GM12878 (cell line): ENCODE results near the gene SUGCT. TPM values are rescaled to one million over a fixed set of nuclear protein-coding genes. Genes with fewer than 3 reads are reported as not detected.

Source experiments
- CEBPB ChIP-seq, 2 experiments: fragments of 150-350 bp in 1 of 2; IDR thresholded peaks; 2 replicates each; pipeline ENCODE4 v1.6.1; 2012 to 2014; ENCODE audit warnings: low read depth in 2 of 2, low read length in 2 of 2, borderline replicate concordance in 1 of 2, inconsistent platforms in 1 of 2
- CREM ChIP-seq: IDR thresholded peaks from 2 replicates; pipeline ENCODE4 v1.6.1; 2014; ENCODE audit warnings: antibody characterized with exemption, low read depth
- HDGF ChIP-seq: fragments of 450-650 bp; IDR thresholded peaks from 2 replicates; pipeline ENCODE4 v1.6.1; 2016; ENCODE audit warnings: antibody characterized with exemption
- IKZF1 ChIP-seq: fragments of 450-650 bp; conservative IDR thresholded peaks from 2 replicates; pipeline ENCODE4 v1.6.1; 2017; ENCODE audit warnings: antibody characterized with exemption, mild to moderate bottlenecking
- LARP7 ChIP-seq: fragments of 450-650 bp; IDR thresholded peaks from 2 replicates; pipeline ENCODE4 v1.6.1; 2017; ENCODE audit warnings: mild to moderate bottlenecking
- MYC ChIP-seq: IDR thresholded peaks from 2 replicates; pipeline ENCODE4 v1.6.1; 2011; ENCODE audit warnings: mild to moderate bottlenecking, low read length, moderate library complexity, inconsistent platforms; ENCODE audit not compliant: insufficient read depth, insufficient replicate concordance, insufficient read length, severe bottlenecking
- NBN ChIP-seq: fragments of 450-650 bp; IDR thresholded peaks from 2 replicates; pipeline ENCODE4 v1.6.1; 2016
- NFXL1 ChIP-seq: fragments of 450-650 bp; IDR thresholded peaks from 2 replicates; pipeline ENCODE4 v1.6.1; 2017; ENCODE audit warnings: antibody characterized with exemption, mild to moderate bottlenecking, borderline replicate concordance
- NFYB ChIP-seq: IDR thresholded peaks from 2 replicates; pipeline ENCODE4 v1.6.1; 2011; ENCODE audit warnings: low read depth, mild to moderate bottlenecking, low read length, improper control_type of control experiment, moderate library complexity; ENCODE audit not compliant: insufficient read depth
- PML ChIP-seq: IDR thresholded peaks from 2 replicates; pipeline ENCODE4 v1.6.1; 2012; ENCODE audit warnings: low read length, inconsistent platforms
- RAD51 ChIP-seq: fragments of 450-650 bp; IDR thresholded peaks from 2 replicates; pipeline ENCODE4 v1.6.1; 2016; ENCODE audit warnings: moderate library complexity, mild to moderate bottlenecking, inconsistent platforms
- RUNX3 ChIP-seq: IDR thresholded peaks from 2 replicates; pipeline ENCODE4 v1.6.1; 2012; ENCODE audit warnings: low read length, inconsistent platforms
- SIN3A ChIP-seq: IDR thresholded peaks from 2 replicates; pipeline ENCODE4 v1.6.1; 2012; ENCODE audit warnings: low read depth, low read length, improper control_type of control experiment
- SPI1 ChIP-seq: IDR thresholded peaks from 2 replicates; pipeline ENCODE4 v1.6.1; 2011; ENCODE audit warnings: low read depth, mild to moderate bottlenecking, low read length, moderate library complexity, borderline replicate concordance; ENCODE audit not compliant: insufficient read depth
- SRF ChIP-seq, 2 experiments: IDR thresholded peaks; 2 replicates each; pipeline ENCODE4 v1.6.1; 2011; ENCODE audit warnings: low read depth in 2 of 2, low read length in 2 of 2, mild to moderate bottlenecking in 1 of 2, moderate library complexity in 1 of 2
- TAF1 ChIP-seq: IDR thresholded peaks from 2 replicates; pipeline ENCODE4 v1.6.1; 2011; ENCODE audit warnings: mild to moderate bottlenecking, low read depth, low read length, borderline replicate concordance
- WRNIP1 ChIP-seq: IDR thresholded peaks from 2 replicates; pipeline ENCODE4 v1.6.1; 2011; ENCODE audit warnings: low read depth, low read length, improper control_type of control experiment, borderline replicate concordance
- polyA plus RNA-seq, 11 experiments: library from polyadenylated mRNA; depleted of rRNA in 4 of 11; unstranded in 6 of 11; stranded (reverse) in 5 of 11; fragments of >200 nt; fragmentation: Nextera tagmentation in 4 of 11; fragmentation: Illumina TruSeq in 1 of 11; extraction: Ambion mirVana in 4 of 11; extraction: Trizol in 1 of 11; gene quantifications; 1 replicate in 1 of 11; 2 replicates in 10 of 11; pipeline versions ENCODE4 v1.2.1 to v1.2.3, GENCODE V29; 2011 to 2016; ENCODE audit warnings: inconsistent platforms in 2 of 11, missing spikeins in 2 of 11, low read depth in 1 of 11
- total RNA-seq, 4 experiments: library from RNA; depleted of rRNA in 3 of 4; stranded (reverse); fragments of >200 nt in 3 of 4; fragmentation: Illumina TruSeq in 1 of 4; extraction: Trizol in 1 of 4; gene quantifications; 2 replicates each; pipeline versions ENCODE4 v1.2.1 to v1.2.3, GENCODE V29; 2013 to 2021
- TF ChIP-seq, protein P1 (sequence below): fragments of 450-650 bp; IDR thresholded peaks from 2 replicates; pipeline ENCODE4 v1.6.1; 2017; ENCODE audit warnings: mild to moderate bottlenecking
- TF ChIP-seq, protein P2 (sequence below): fragments of 450-650 bp; IDR thresholded peaks from 2 replicates; pipeline ENCODE4 v1.6.1; 2017; ENCODE audit warnings: mild to moderate bottlenecking, low read depth, inconsistent platforms; ENCODE audit not compliant: poor library complexity, severe bottlenecking
- TF ChIP-seq, protein P3 (sequence below): fragments of 150-350 bp; IDR thresholded peaks from 2 replicates; pipeline ENCODE4 v1.6.1; 2016; ENCODE audit warnings: low read depth, low read length
- TF ChIP-seq, protein P4 (sequence below): IDR thresholded peaks from 2 replicates; pipeline ENCODE4 v1.6.1; 2011; ENCODE audit warnings: mild to moderate bottlenecking, low read depth, low read length, moderate library complexity; ENCODE audit not compliant: insufficient replicate concordance

The SUGCT gene
- total and polyA plus RNA-seq, 10 of the 15 experiments (the other 5 are each of a cell fraction or from before 2014, with no cell fraction given) = 0.08 to 1.2 (median 0.67) TPM; not detected in 1

DNA sequence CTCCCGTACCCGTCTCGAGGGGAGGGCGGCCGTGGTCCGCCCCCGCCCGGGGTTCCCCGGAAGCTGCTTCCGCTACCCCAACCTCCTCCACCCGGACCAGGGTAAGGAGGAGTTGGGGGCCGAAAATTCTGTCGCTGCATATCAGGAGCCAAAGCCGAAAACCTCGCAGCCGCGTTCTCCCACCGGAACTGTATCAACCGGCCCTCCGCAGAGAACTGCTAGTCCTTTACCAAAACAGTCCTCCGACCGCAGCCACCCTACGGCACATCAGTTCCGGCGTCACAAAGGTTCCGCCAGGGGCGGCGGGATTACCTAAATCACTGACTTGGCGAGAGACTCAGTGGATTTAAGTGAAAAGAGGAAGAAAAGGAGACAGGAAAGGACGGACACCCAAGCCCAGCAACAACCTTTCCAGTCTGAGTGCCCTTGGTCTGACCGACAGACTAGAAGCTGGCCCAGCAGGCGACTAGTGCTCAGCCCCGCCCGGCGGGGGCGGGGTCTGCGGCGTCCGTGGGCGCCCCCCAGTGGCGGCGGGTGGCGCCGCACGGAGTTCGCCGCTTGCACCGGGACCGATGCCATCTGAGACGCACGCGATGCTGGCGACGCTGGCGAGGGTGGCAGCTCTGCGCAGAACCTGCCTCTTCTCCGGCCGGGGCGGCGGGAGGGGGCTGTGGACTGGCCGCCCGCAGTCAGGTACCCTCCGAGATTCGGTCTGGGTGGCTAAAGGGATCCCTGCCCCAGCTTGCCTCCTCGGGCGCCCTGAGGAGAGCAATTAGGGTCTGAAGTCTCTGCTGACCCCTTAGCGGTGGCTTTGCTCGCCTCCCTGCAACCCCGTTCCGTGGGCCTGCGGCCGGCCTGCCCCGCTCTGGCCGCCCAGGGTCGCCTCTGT lies at the start of gene SUGCT, which contains the start of gene MPLKIP (continued):
- TF ChIP-seq, protein P1, sequence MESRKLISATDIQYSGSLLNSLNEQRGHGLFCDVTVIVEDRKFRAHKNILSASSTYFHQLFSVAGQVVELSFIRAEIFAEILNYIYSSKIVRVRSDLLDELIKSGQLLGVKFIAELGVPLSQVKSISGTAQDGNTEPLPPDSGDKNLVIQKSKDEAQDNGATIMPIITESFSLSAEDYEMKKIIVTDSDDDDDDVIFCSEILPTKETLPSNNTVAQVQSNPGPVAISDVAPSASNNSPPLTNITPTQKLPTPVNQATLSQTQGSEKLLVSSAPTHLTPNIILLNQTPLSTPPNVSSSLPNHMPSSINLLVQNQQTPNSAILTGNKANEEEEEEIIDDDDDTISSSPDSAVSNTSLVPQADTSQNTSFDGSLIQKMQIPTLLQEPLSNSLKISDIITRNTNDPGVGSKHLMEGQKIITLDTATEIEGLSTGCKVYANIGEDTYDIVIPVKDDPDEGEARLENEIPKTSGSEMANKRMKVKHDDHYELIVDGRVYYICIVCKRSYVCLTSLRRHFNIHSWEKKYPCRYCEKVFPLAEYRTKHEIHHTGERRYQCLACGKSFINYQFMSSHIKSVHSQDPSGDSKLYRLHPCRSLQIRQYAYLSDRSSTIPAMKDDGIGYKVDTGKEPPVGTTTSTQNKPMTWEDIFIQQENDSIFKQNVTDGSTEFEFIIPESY = no peak
- TF ChIP-seq NBN = peak; percentile 79; the same call in 1 of the 2 replicates
- no peak for TF ChIP-seq RAD51
- peak; percentile 99 for TF ChIP-seq RUNX3
- peak; percentile 76 for TF ChIP-seq IKZF1
- no peak for TF ChIP-seq HDGF
- TF ChIP-seq MYC = no peak
- TF ChIP-seq LARP7 = peak; percentile 64; the same call in 1 of the 2 replicates
- peak in 1 of 2 experiments; percentile 88; a peak in 3 of 4 replicates for TF ChIP-seq SRF (IDR thresholded peaks at IDR 0.05; ENCODE audit: low read depth in 2 of 2, low read length in 2 of 2)
- TF ChIP-seq NFYB = no peak
- no peak for TF ChIP-seq NFXL1
- peak; percentile 90 for TF ChIP-seq CREM
- no peak for TF ChIP-seq SPI1
- TF ChIP-seq CEBPB (IDR thresholded peaks at IDR 0.05; ENCODE audit: borderline replicate concordance in 1 of 2, low read depth in 2 of 2, low read length in 2 of 2) = no peak
- TF ChIP-seq WRNIP1 = peak; percentile 76; the same call in 1 of the 2 replicates
- TF ChIP-seq PML = peak; percentile 82; the same call in 1 of the 2 replicates
- TF ChIP-seq, protein P2, sequence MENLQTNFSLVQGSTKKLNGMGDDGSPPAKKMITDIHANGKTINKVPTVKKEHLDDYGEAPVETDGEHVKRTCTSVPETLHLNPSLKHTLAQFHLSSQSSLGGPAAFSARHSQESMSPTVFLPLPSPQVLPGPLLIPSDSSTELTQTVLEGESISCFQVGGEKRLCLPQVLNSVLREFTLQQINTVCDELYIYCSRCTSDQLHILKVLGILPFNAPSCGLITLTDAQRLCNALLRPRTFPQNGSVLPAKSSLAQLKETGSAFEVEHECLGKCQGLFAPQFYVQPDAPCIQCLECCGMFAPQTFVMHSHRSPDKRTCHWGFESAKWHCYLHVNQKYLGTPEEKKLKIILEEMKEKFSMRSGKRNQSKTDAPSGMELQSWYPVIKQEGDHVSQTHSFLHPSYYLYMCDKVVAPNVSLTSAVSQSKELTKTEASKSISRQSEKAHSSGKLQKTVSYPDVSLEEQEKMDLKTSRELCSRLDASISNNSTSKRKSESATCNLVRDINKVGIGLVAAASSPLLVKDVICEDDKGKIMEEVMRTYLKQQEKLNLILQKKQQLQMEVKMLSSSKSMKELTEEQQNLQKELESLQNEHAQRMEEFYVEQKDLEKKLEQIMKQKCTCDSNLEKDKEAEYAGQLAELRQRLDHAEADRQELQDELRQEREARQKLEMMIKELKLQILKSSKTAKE = peak; percentile 69
- TF ChIP-seq, protein P3, sequence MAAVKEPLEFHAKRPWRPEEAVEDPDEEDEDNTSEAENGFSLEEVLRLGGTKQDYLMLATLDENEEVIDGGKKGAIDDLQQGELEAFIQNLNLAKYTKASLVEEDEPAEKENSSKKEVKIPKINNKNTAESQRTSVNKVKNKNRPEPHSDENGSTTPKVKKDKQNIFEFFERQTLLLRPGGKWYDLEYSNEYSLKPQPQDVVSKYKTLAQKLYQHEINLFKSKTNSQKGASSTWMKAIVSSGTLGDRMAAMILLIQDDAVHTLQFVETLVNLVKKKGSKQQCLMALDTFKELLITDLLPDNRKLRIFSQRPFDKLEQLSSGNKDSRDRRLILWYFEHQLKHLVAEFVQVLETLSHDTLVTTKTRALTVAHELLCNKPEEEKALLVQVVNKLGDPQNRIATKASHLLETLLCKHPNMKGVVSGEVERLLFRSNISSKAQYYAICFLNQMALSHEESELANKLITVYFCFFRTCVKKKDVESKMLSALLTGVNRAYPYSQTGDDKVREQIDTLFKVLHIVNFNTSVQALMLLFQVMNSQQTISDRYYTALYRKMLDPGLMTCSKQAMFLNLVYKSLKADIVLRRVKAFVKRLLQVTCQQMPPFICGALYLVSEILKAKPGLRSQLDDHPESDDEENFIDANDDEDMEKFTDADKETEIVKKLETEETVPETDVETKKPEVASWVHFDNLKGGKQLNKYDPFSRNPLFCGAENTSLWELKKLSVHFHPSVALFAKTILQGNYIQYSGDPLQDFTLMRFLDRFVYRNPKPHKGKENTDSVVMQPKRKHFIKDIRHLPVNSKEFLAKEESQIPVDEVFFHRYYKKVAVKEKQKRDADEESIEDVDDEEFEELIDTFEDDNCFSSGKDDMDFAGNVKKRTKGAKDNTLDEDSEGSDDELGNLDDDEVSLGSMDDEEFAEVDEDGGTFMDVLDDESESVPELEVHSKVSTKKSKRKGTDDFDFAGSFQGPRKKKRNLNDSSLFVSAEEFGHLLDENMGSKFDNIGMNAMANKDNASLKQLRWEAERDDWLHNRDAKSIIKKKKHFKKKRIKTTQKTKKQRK = no peak
- TF ChIP-seq SIN3A = peak; percentile 70; the same call in 1 of the 2 replicates
- TF ChIP-seq, protein P4, sequence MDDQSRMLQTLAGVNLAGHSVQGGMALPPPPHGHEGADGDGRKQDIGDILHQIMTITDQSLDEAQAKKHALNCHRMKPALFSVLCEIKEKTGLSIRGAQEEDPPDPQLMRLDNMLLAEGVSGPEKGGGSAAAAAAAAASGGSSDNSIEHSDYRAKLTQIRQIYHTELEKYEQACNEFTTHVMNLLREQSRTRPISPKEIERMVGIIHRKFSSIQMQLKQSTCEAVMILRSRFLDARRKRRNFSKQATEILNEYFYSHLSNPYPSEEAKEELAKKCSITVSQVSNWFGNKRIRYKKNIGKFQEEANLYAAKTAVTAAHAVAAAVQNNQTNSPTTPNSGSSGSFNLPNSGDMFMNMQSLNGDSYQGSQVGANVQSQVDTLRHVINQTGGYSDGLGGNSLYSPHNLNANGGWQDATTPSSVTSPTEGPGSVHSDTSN = peak; percentile 5
- peak; percentile 99 for TF ChIP-seq TAF1
